Neural cell (in vitro differentiated cells): ENCODE data around the gene SEC23A.

Experiments used
- EP300 ChIP-seq: fragments of 450-650 bp; conservative IDR thresholded peaks from 2 replicates; pipeline ENCODE4 v1.6.1; 2014; ENCODE audit warnings: antibody characterized with exemption, mild to moderate bottlenecking, moderate library complexity; ENCODE audit not compliant: poor library complexity, severe bottlenecking
- EZH2 ChIP-seq: fragments of 200-600, 300-800 bp; shearing (Covaris generic), sonication (generic); IDR thresholded peaks from 2 replicates; pipeline ENCODE4 v1.6.1; 2014; ENCODE audit warnings: antibody characterized with exemption, low read length, borderline replicate concordance, mild to moderate bottlenecking; ENCODE audit not compliant: insufficient read depth, poor library complexity, severe bottlenecking
- POLR2AphosphoS5 ChIP-seq: IDR thresholded peaks from 2 replicates; pipeline ENCODE4 v1.6.1; 2012
- RAD21 ChIP-seq: fragments of 450-650 bp; conservative IDR thresholded peaks from 2 replicates; pipeline ENCODE4 v1.6.1; 2014; ENCODE audit warnings: antibody characterized with exemption, mild to moderate bottlenecking, moderate library complexity
- SMC3 ChIP-seq: fragments of 450-650 bp; conservative IDR thresholded peaks from 2 replicates; pipeline ENCODE4 v1.6.1; 2014; ENCODE audit warnings: antibody characterized with exemption, mild to moderate bottlenecking, moderate library complexity; ENCODE audit not compliant: poor library complexity
- TF ChIP-seq, protein P1 (sequence below): fragments of 450-650 bp; IDR thresholded peaks from 2 replicates; pipeline ENCODE4 v1.5.1; 2014; ENCODE audit warnings: antibody characterized with exemption, mild to moderate bottlenecking, moderate library complexity; ENCODE audit not compliant: poor library complexity, severe bottlenecking

DNA sequence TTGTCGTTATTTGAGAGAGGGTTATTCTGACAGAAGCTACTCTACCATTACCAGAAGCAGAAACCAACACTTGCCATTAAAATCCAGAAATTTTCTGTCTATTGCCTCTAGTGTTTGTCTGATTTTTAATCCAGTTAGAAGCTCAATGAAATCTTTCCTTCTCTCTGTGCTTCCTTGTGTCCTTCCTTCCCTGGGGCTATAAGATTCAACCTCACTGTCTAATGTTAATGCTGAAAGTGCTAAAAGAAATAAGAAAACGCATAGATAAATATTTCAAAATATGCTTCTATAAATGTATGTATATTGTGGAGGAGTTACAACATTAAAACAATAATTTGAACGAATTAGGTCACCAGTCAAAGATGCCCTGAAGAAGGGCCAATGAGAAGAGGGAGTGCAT lies 120.8 kb downstream of the SEC23A start:
- TF ChIP-seq POLR2AphosphoS5 (no peak), EZH2 (no peak), RAD21 (no peak), EP300 (no peak), SMC3 (no peak)
- TF ChIP-seq, protein P1, sequence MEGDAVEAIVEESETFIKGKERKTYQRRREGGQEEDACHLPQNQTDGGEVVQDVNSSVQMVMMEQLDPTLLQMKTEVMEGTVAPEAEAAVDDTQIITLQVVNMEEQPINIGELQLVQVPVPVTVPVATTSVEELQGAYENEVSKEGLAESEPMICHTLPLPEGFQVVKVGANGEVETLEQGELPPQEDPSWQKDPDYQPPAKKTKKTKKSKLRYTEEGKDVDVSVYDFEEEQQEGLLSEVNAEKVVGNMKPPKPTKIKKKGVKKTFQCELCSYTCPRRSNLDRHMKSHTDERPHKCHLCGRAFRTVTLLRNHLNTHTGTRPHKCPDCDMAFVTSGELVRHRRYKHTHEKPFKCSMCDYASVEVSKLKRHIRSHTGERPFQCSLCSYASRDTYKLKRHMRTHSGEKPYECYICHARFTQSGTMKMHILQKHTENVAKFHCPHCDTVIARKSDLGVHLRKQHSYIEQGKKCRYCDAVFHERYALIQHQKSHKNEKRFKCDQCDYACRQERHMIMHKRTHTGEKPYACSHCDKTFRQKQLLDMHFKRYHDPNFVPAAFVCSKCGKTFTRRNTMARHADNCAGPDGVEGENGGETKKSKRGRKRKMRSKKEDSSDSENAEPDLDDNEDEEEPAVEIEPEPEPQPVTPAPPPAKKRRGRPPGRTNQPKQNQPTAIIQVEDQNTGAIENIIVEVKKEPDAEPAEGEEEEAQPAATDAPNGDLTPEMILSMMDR, result no peak
